ENCODE measurements around the gene TRIP10. TPM values are rescaled to one million over a fixed set of nuclear protein-coding genes. Genes with fewer than 3 reads are reported as not detected.

TRIP10 gene
- total and polyA plus RNA-seq, 2 of the 13 experiments (the other 11 are each of a cell fraction or from before 2014, with no cell fraction given) = 32.5 to 33.2 TPM

DNA sequence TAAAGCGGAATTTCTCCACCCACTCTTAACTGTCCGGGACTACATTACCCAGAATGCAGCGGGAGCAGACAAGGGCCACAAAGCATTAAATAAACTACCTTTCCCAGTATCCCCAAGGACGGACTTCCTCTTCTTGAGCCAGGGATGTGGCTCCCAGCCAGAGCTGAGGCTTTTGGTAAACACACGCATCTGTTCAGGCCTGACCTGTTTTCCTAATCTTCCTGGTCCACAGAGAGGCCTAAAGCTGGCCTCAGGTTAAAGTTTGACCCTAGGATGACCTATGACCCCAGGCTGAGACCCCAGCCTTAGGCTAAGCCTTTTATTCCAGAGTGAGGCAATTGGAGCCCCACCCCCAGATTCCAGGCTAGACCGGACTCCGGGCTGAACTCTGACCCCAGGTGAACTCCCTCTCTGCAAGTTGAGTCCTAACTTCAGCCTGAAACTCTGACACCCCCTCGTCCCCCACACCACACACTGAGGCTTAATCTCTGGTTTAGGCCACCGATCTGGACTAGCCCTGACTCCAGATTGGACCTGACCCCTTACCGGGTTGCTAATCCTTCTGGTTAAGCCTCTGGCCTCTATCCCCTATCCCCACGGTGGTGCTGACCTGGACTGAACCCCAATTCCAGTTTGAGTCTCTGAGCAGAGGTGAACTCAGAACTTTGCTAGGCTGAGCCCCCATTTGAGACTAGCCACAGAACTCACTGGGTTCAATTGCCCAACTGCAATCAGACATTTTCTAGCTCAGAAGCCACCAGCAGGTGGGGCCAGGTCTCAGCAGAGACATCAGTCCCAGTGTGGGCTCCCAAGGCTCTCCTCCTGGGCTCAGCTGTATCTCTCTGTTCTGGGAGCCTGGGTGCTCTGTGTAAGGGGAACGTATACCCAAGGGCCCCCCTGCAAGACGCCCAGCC, 1.4 kb upstream of the TRIP10 start (continued):
- TF ChIP-seq KLF13 (CRISPR knock-in tag; IDR thresholded peaks at IDR 0.05) (no peak), GATA4 (IDR thresholded peaks at IDR 0.05; ENCODE audit: borderline replicate concordance, low read depth) (no peak), CREB1 (IDR thresholded peaks at IDR 0.05) (no peak), CREB1 (CRISPR knock-in tag; IDR thresholded peaks at IDR 0.05) (peak; percentile 88), THAP11 (CRISPR knock-in tag; IDR thresholded peaks at IDR 0.05) (peak; percentile 97), BRD4 (CRISPR knock-in tag; IDR thresholded peaks at IDR 0.05) (peak; percentile 37; the same call in 1 of the 2 replicates), ZNF383 (CRISPR knock-in tag; IDR thresholded peaks at IDR 0.05; ENCODE audit: borderline replicate concordance) (no peak), NFE2L1 (CRISPR knock-in tag; IDR thresholded peaks at IDR 0.05; ENCODE audit: borderline replicate concordance) (no peak), ZSCAN29 (CRISPR knock-in tag; conservative IDR thresholded peaks at IDR 0.05) (no peak), ZNF510 (CRISPR knock-in tag; IDR thresholded peaks at IDR 0.05; ENCODE audit: low read depth) (no peak), ZNF850 (CRISPR knock-in tag; conservative IDR thresholded peaks at IDR 0.05) (no peak), FOSL1 (CRISPR knock-in tag; IDR thresholded peaks at IDR 0.05; ENCODE audit: borderline replicate concordance) (no peak), ZNF780A (CRISPR knock-in tag; IDR thresholded peaks at IDR 0.05) (no peak), SRSF4 (IDR thresholded peaks at IDR 0.05; ENCODE audit: low read depth, low read length, poor library complexity, severe bottlenecking) (no peak), TOPORS (CRISPR knock-in tag; IDR thresholded peaks at IDR 0.05) (no peak), NRL (CRISPR knock-in tag; IDR thresholded peaks at IDR 0.05; ENCODE audit: borderline replicate concordance) (no peak), TMF1 (CRISPR knock-in tag; IDR thresholded peaks at IDR 0.05; ENCODE audit: low read depth) (no peak)
- TF ChIP-seq, protein P1, sequence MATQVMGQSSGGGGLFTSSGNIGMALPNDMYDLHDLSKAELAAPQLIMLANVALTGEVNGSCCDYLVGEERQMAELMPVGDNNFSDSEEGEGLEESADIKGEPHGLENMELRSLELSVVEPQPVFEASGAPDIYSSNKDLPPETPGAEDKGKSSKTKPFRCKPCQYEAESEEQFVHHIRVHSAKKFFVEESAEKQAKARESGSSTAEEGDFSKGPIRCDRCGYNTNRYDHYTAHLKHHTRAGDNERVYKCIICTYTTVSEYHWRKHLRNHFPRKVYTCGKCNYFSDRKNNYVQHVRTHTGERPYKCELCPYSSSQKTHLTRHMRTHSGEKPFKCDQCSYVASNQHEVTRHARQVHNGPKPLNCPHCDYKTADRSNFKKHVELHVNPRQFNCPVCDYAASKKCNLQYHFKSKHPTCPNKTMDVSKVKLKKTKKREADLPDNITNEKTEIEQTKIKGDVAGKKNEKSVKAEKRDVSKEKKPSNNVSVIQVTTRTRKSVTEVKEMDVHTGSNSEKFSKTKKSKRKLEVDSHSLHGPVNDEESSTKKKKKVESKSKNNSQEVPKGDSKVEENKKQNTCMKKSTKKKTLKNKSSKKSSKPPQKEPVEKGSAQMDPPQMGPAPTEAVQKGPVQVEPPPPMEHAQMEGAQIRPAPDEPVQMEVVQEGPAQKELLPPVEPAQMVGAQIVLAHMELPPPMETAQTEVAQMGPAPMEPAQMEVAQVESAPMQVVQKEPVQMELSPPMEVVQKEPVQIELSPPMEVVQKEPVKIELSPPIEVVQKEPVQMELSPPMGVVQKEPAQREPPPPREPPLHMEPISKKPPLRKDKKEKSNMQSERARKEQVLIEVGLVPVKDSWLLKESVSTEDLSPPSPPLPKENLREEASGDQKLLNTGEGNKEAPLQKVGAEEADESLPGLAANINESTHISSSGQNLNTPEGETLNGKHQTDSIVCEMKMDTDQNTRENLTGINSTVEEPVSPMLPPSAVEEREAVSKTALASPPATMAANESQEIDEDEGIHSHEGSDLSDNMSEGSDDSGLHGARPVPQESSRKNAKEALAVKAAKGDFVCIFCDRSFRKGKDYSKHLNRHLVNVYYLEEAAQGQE (IDR thresholded peaks at IDR 0.05; ENCODE audit: borderline replicate concordance in 1 of 2, low read depth in 1 of 2, low read length in 2 of 2) = 0 out of 4 replicates have a peak, but pooled peaks of 1 of the 2 experiments have one; percentile 6
- TF ChIP-seq, protein P2, sequence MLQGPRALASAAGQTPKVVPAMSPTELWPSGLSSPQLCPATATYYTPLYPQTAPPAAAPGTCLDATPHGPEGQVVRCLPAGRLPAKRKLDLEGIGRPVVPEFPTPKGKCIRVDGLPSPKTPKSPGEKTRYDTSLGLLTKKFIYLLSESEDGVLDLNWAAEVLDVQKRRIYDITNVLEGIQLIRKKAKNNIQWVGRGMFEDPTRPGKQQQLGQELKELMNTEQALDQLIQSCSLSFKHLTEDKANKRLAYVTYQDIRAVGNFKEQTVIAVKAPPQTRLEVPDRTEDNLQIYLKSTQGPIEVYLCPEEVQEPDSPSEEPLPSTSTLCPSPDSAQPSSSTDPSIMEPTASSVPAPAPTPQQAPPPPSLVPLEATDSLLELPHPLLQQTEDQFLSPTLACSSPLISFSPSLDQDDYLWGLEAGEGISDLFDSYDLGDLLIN (CRISPR knock-in tag; IDR thresholded peaks at IDR 0.05; ENCODE audit: borderline replicate concordance) = no peak
- TF ChIP-seq, protein P3, sequence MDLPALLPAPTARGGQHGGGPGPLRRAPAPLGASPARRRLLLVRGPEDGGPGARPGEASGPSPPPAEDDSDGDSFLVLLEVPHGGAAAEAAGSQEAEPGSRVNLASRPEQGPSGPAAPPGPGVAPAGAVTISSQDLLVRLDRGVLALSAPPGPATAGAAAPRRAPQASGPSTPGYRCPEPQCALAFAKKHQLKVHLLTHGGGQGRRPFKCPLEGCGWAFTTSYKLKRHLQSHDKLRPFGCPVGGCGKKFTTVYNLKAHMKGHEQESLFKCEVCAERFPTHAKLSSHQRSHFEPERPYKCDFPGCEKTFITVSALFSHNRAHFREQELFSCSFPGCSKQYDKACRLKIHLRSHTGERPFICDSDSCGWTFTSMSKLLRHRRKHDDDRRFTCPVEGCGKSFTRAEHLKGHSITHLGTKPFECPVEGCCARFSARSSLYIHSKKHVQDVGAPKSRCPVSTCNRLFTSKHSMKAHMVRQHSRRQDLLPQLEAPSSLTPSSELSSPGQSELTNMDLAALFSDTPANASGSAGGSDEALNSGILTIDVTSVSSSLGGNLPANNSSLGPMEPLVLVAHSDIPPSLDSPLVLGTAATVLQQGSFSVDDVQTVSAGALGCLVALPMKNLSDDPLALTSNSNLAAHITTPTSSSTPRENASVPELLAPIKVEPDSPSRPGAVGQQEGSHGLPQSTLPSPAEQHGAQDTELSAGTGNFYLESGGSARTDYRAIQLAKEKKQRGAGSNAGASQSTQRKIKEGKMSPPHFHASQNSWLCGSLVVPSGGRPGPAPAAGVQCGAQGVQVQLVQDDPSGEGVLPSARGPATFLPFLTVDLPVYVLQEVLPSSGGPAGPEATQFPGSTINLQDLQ (CRISPR knock-in tag; IDR thresholded peaks at IDR 0.05) = no peak
- TF ChIP-seq, protein P4, sequence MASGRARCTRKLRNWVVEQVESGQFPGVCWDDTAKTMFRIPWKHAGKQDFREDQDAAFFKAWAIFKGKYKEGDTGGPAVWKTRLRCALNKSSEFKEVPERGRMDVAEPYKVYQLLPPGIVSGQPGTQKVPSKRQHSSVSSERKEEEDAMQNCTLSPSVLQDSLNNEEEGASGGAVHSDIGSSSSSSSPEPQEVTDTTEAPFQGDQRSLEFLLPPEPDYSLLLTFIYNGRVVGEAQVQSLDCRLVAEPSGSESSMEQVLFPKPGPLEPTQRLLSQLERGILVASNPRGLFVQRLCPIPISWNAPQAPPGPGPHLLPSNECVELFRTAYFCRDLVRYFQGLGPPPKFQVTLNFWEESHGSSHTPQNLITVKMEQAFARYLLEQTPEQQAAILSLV (CRISPR knock-in tag; IDR thresholded peaks at IDR 0.05; ENCODE audit: borderline replicate concordance) = no peak

Measured in HepG2 (cell line).